NCI-H2107 treated with DMSO at 0.1 percent for 48 hours (cell line): ENCODE results near the gene PRDM16.

Experiments used
- DNase-seq: peaks from one replicate; lab custom pipeline; 2025; ENCODE audit not compliant: unreplicated experiment; lab: John Stamatoyannopoulos, UW

PRDM16 gene

GRCh38 chr1:3420218-3420951 lies 351.4 kb downstream of the PRDM16 start:
- no peak for DNase-seq

- no peak for DNase-seq
Observed at GRCh38 chr1:3422638-3423037, 353.6 kb downstream of the PRDM16 start.

- no peak for DNase-seq
Observed at GRCh38 chr1:3423245-3423829, 354.3 kb downstream of the PRDM16 start.

GRCh38 chr1:3423896-3424611 lies 355.1 kb downstream of the PRDM16 start:
- DNase-seq = no peak

- no peak for DNase-seq
Observed at GRCh38 chr1:3425486-3426215, 356.6 kb downstream of the PRDM16 start.

- no peak for DNase-seq
Observed at GRCh38 chr1:3426956-3427535, 358.0 kb downstream of the PRDM16 start.

GRCh38 chr1:3427711-3428704 lies 359.0 kb downstream of the PRDM16 start:
- DNase-seq = no peak

- DNase-seq = no peak
Observed at GRCh38 chr1:3428899-3429298, 359.9 kb downstream of the PRDM16 start.

GRCh38 chr1:3429320-3429719 lies 360.3 kb downstream of the PRDM16 start:
- no peak for DNase-seq

- no peak for DNase-seq
Observed at GRCh38 chr1:3429766-3430165, 360.8 kb downstream of the PRDM16 start.

- no peak for DNase-seq
Observed at GRCh38 chr1:3430406-3430805, 361.4 kb downstream of the PRDM16 start.

- DNase-seq = no peak
Observed at GRCh38 chr1:3430820-3431219, 361.8 kb downstream of the PRDM16 start.

- DNase-seq = no peak
Observed at GRCh38 chr1:3431266-3431665, 362.3 kb downstream of the PRDM16 start.

- DNase-seq = no peak
Observed at GRCh38 chr1:3431686-3432085, 362.7 kb downstream of the PRDM16 start.

- no peak for DNase-seq
Observed at GRCh38 chr1:3432306-3432705, 363.3 kb downstream of the PRDM16 start.

GRCh38 chr1:3433076-3433475 lies 364.1 kb downstream of the PRDM16 start:
- no peak for DNase-seq

GRCh38 chr1:3433596-3434320 lies 364.8 kb downstream of the PRDM16 start:
- DNase-seq = no peak

GRCh38 chr1:3434406-3435110 lies 365.6 kb downstream of the PRDM16 start:
- no peak for DNase-seq

GRCh38 chr1:3435666-3436065 lies 366.7 kb downstream of the PRDM16 start:
- DNase-seq = no peak
